K562 (cell line): ENCODE measurements around the gene CAPN5. TPM values are rescaled to one million over a fixed set of nuclear protein-coding genes. Genes with fewer than 3 reads are reported as not detected.

Experiments used
- ATAC-seq: fragments of 200-7000 bp; cut with Tn5 transposase; 3 replicates; pipeline ENCODE4 v1.9.1; 2020; ENCODE audit warnings: moderate library complexity
- BruUV-seq: library from RNA; stranded (reverse); fragments of 400-500 nt; replicated peaks from 2 replicates; lab custom pipeline; 2021; lab: Mats Ljungman, UMichigan
- CTCF ChIA-PET: fragments of 300-600 bp; formaldehyde crosslinking; extraction: SDS; loops from one replicate; lab custom pipeline; 2021; ENCODE audit warnings: low intra/inter-chr PET ratio; lab: Yijun Ruan, JAX
- POLR2A ChIA-PET: fragments of 300-600, 350-650 bp; sonication (Branson Sonifier 250); formaldehyde crosslinking; extraction: SDS; loops from one replicate; lab custom pipeline; 2021; ENCODE audit warnings: antibody characterized with exemption, inconsistent platforms; lab: Yijun Ruan, JAX
- DNase-seq, 4 experiments: peaks; one replicate each; pipeline versions ENCODE4 v3.0.0 to v3.0.0-alpha.2; 2011 to 2018; ENCODE audit warnings: low spot score in 3 of 4, mixed read lengths in 3 of 4; ENCODE audit errors: extremely low read depth in 1 of 4
- FAIRE-seq: peaks from 2 replicates; lab custom pipeline; 2011; peaks lifted over from hg19 to GRCh38; lab: Jason Lieb, UNC
- H2AFZ ChIP-seq: 2 replicates; pipeline ENCODE4 v1.6.0; 2011; ENCODE audit warnings: low read depth, low read length, control low read depth, inconsistent platforms
- H3K27ac ChIP-seq: fragments of 200-600 bp; 3 replicates; pipeline ENCODE4 v1.8.0; 2011; ENCODE audit warnings: low read depth, mild to moderate bottlenecking, control low read depth, inconsistent platforms, low read length, moderate library complexity, mixed read lengths; ENCODE audit errors: extremely low read depth
- H3K27me3 ChIP-seq, 2 experiments: fragments of 300-600 bp in 1 of 2; 2 replicates in 1 of 2; 3 replicates in 1 of 2; pipeline versions ENCODE4 v1.6.0 to v1.8.0; 2011; ENCODE audit warnings: inconsistent platforms in 2 of 2, low read length in 2 of 2, mild to moderate bottlenecking in 1 of 2, mixed read lengths in 1 of 2, moderate library complexity in 1 of 2; ENCODE audit not compliant: control insufficient read depth in 2 of 2, insufficient read depth in 2 of 2
- H3K36me3 ChIP-seq: fragments of 300-600 bp; 3 replicates; pipeline ENCODE4 v1.8.0; 2011; ENCODE audit warnings: mild to moderate bottlenecking, low read length, inconsistent platforms; ENCODE audit not compliant: control insufficient read depth, insufficient read depth
- H3K4me1 ChIP-seq, 2 experiments: fragments of 200-600 bp in 1 of 2; replicated peaks in 1 of 2; 2 replicates in 1 of 2; 3 replicates in 1 of 2; pipeline versions ENCODE4 v1.5.1 to v1.8.0; 2011; ENCODE audit warnings: inconsistent platforms in 2 of 2, low read length in 2 of 2, mild to moderate bottlenecking in 1 of 2, mixed read lengths in 1 of 2, moderate library complexity in 1 of 2; ENCODE audit not compliant: control insufficient read depth in 2 of 2, insufficient read depth in 2 of 2
- H3K4me2 ChIP-seq: 2 replicates; pipeline ENCODE4 v1.6.1; 2011; ENCODE audit warnings: low read length, control low read depth, inconsistent platforms, mixed read lengths; ENCODE audit not compliant: insufficient read depth
- H3K4me3 ChIP-seq: fragments of 200-600 bp; sonication (generic), shearing (Covaris generic); 2 replicates; pipeline ENCODE4 v1.5.1; 2016; ENCODE audit warnings: control low read depth, inconsistent platforms
- H3K79me2 ChIP-seq: fragments of 200-600 bp; 3 replicates; pipeline ENCODE4 v1.8.0; 2011; ENCODE audit warnings: low read length, inconsistent platforms; ENCODE audit not compliant: control insufficient read depth, insufficient read depth
- H3K9ac ChIP-seq, 2 experiments: 2 replicates each; pipeline versions ENCODE4 v1.6.0 to v1.6.1; 2011; ENCODE audit warnings: low read depth in 2 of 2, low read length in 2 of 2, control low read depth in 1 of 2, inconsistent platforms in 1 of 2, mild to moderate bottlenecking in 1 of 2, mixed read lengths in 1 of 2; ENCODE audit not compliant: insufficient read depth in 1 of 2
- H3K9me1 ChIP-seq: one replicate; pipeline ENCODE4 v1.6.0; 2011; ENCODE audit warnings: inconsistent platforms, mild to moderate bottlenecking, low read length, moderate library complexity; ENCODE audit not compliant: control insufficient read depth, insufficient read depth
- H3K9me3 ChIP-seq: replicated peaks from 2 replicates; pipeline ENCODE4 v1.5.1; 2011; ENCODE audit warnings: low read depth, low read length, inconsistent platforms; ENCODE audit not compliant: control insufficient read depth, insufficient read depth
- H4K20me1 ChIP-seq: replicated peaks from 2 replicates; pipeline ENCODE4 v1.6.1; 2011; ENCODE audit warnings: low read length, inconsistent platforms, mixed read lengths; ENCODE audit not compliant: control insufficient read depth, insufficient read depth
- DPF2 ChIP-seq: fragments of 450-650 bp; IDR thresholded peaks from 2 replicates; pipeline ENCODE4 v1.6.1; 2016
- PPARD ChIP-seq: fragments of 250-450 bp; sonication (Bioruptor Pico); IDR thresholded peaks from 2 replicates; pipeline ENCODE4 v1.8.0; 2022; ENCODE audit warnings: inconsistent platforms, mild to moderate bottlenecking, moderate library complexity
- PRPF4 ChIP-seq: fragments of 200-400 bp; formaldehyde crosslinking; IDR thresholded peaks from one replicate; pipeline ENCODE4 v1.6.1; 2017; ENCODE audit warnings: low read length, low read depth, mild to moderate bottlenecking; ENCODE audit not compliant: insufficient read depth, poor library complexity, severe bottlenecking
- ZNF551 ChIP-seq: fragments of 250-450 bp; sonication (Bioruptor Pico); IDR thresholded peaks from 2 replicates; pipeline ENCODE4 v1.5.0; 2021; ENCODE audit warnings: mild to moderate bottlenecking, moderate library complexity
- WGBS: fragments of 100-300 bp; shearing (Covaris generic); methylation state at CpG from one replicate; pipeline ENCODE4 v1.1.6; 2016; ENCODE audit warnings: low coverage, mixed read lengths; ENCODE audit not compliant: insufficient coverage; ENCODE audit errors: missing lambda C conversion rate; 5-methylcytosine and 5-hydroxymethylcytosine counted together
- in situ Hi-C: fragments of 300-500 bp; cut with MboI; formaldehyde crosslinking; loops from 4 replicates; pipeline ENCODE4 v1.15.0; 2018; ENCODE audit warnings: inconsistent platforms, mixed read lengths
- intact Hi-C: fragments of 100-400 bp; cut with micrococcal nuclease; formaldehyde crosslinking; loops from 2 replicates; pipeline ENCODE4 v1.14.2; 2022
- polyA plus RNA-seq, 8 experiments: library from polyadenylated mRNA; depleted of rRNA in 4 of 8; stranded (reverse) in 5 of 8; unstranded in 3 of 8; fragments of >200 nt; fragmentation: Nextera tagmentation in 2 of 8; fragmentation: Illumina TruSeq in 1 of 8; extraction: Ambion mirVana in 2 of 8; extraction: Trizol in 1 of 8; gene quantifications; 2 replicates each; pipeline versions ENCODE4 v1.2.1 to v1.2.3, GENCODE V29; 2011 to 2014; ENCODE audit warnings: inconsistent platforms in 1 of 8, missing spikeins in 1 of 8
- total RNA-seq, 7 experiments: library from RNA; depleted of rRNA in 6 of 7; stranded (reverse); fragments of >200 nt in 6 of 7; fragmentation: Illumina TruSeq in 2 of 7; extraction: Trizol in 2 of 7; gene quantifications; 2 replicates each; pipeline versions ENCODE4 v1.2.1 to v1.2.3, GENCODE V29; 2011 to 2021; ENCODE audit warnings: low replicate concordance in 1 of 7
- TF ChIP-seq, protein P1 (sequence below), 2 experiments: fragments of 450-650 bp; conservative IDR thresholded peaks; 2 replicates each; pipeline ENCODE4 v1.6.1; 2017; ENCODE audit warnings: mild to moderate bottlenecking in 2 of 2, moderate library complexity in 2 of 2

CAPN5 gene
- total and polyA plus RNA-seq, 9 of the 15 experiments (the other 6 are each of a cell fraction or from before 2014, with no cell fraction given) = 0.04 to 0.44 (median 0.14) TPM; not detected in 2

DNA sequence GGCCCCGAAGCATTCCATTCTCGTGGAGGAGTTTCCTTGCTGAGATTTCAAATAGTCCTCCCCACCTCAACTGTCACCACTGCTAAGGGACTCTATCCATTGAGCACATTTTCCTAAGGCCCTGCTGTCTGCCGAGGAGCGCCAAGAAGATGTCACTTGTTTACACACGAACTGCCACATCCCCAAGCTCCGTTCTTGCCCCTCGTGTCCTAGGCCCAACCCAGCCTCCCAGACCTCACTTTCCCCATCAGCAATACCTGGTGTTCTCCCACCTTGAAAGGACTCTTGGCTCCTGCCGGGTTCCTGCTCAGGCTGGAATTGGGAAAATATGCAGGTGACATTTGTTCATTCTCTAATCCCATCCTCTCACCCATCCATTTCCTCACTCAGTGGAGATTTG is 57.3 kb downstream of the CAPN5 start:
- intact Hi-C loops (no loop called here), in situ Hi-C loops (no loop called here)
- Histone ChIP-seq H3K27me3 (peaks cover 12 to 68% of the 10 kb centered on the region in 2 experiments; a peak in 4 of 5 replicates), H3K9ac (no peak overlapping the region), H3K79me2 (no peaks in the 10 kb centered on the region), H3K36me3 (no peaks in the 10 kb centered on the region), H2AFZ (no peak overlapping the region), H3K9me3 (no peaks in the 10 kb centered on the region), H3K4me2 (no peak overlapping the region), H3K4me3 (no peak overlapping the region), H4K20me1 (peaks cover 7% of the 10 kb centered on the region; the same call in 1 of the 2 replicates), H3K9me1 (no peaks in the 10 kb centered on the region), H3K27ac (no peak overlapping the region), H3K4me1 (peaks cover 0 to 21% of the 10 kb centered on the region in 2 experiments; a peak in 2 of 5 replicates)
- ChIA-PET POLR2A (interaction anchor here (0.6 kb wide), 1 partner anchor 399 kb away, joined by 3 read pairs; no protein-coding TSS in a partner anchor), CTCF (no interaction called here)
- TF ChIP-seq, protein P1, sequence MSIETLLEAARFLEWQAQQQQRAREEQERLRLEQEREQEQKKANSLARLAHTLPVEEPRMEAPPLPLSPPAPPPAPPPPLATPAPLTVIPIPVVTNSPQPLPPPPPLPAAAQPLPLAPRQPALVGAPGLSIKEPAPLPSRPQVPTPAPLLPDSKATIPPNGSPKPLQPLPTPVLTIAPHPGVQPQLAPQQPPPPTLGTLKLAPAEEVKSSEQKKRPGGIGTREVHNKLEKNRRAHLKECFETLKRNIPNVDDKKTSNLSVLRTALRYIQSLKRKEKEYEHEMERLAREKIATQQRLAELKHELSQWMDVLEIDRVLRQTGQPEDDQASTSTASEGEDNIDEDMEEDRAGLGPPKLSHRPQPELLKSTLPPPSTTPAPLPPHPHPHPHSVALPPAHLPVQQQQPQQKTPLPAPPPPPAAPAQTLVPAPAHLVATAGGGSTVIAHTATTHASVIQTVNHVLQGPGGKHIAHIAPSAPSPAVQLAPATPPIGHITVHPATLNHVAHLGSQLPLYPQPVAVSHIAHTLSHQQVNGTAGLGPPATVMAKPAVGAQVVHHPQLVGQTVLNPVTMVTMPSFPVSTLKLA (conservative IDR thresholded peaks at IDR 0.05) = no peak
- TF ChIP-seq PPARD (CRISPR knock-in tag) (no peak), DPF2 (no peak), ZNF551 (CRISPR knock-in tag) (no peak), PRPF4 (no peak)
- ATAC-seq (no peak), DNase-seq (no peak), FAIRE-seq (no peak)
- 6% methylated on average over 8 of the region's 8 CpGs for WGBS
- BruUV-seq = no TSS peak
